GM12878 (cell line): Measurements from ENCODE around the gene BRCA2. TPM values are rescaled to one million over a fixed set of nuclear protein-coding genes. Genes with fewer than 3 reads are reported as not detected.
A peak's percentile ranks its signal among the peaks of the same experiment; 100 is the strongest.

Experiments used
- ATAC-seq: fragments of 200-7000 bp; cut with Tn5 transposase; 3 replicates; pipeline ENCODE4 v1.9.1; 2020; ENCODE audit warnings: mild to moderate bottlenecking, moderate library complexity
- BruUV-seq: library from RNA; stranded (reverse); fragments of 400-500 nt; replicated peaks from 2 replicates; lab custom pipeline; 2021; lab: Mats Ljungman, UMichigan
- CTCF ChIA-PET: fragments of 300-600 bp; sonication (Branson Sonifier 250); formaldehyde crosslinking; extraction: SDS; loops from one replicate; lab custom pipeline; 2021; ENCODE audit warnings: inconsistent platforms; lab: Yijun Ruan, JAX
- POLR2A ChIA-PET: fragments of 350-600 bp; formaldehyde crosslinking; extraction: SDS; loops from one replicate; lab custom pipeline; 2021; ENCODE audit warnings: inconsistent platforms; lab: Charles Lee
- RAD21 ChIA-PET: fragments of 300-600 bp; sonication (Branson Sonifier 250); formaldehyde crosslinking; loops from one replicate; lab custom pipeline; 2023; ENCODE audit warnings: antibody characterized with exemption; ENCODE audit not compliant: unreplicated experiment; lab: Charles Lee
- SMC1A ChIA-PET: fragments of 300-600 bp; sonication (Branson Sonifier 250); formaldehyde crosslinking; loops from one replicate; lab custom pipeline; 2023; ENCODE audit not compliant: unreplicated experiment, uncharacterized antibody; lab: Charles Lee
- DNase-seq: peaks from one replicate; pipeline ENCODE4 v3.0.0-alpha.2; 2011; ENCODE audit warnings: low read depth, low spot score
- FAIRE-seq: peaks from 3 replicates; lab custom pipeline; 2011; peaks lifted over from hg19 to GRCh38; lab: Jason Lieb, UNC
- H2AFZ ChIP-seq: 2 replicates; pipeline ENCODE4 v1.6.0; 2011; ENCODE audit warnings: low read depth, low read length, control low read depth; ENCODE audit not compliant: control insufficient read depth
- H3K27ac ChIP-seq: 2 replicates; pipeline ENCODE4 v1.5.1; 2011; ENCODE audit warnings: control low read depth; ENCODE audit not compliant: control insufficient read depth, insufficient read depth
- H3K27me3 ChIP-seq, 2 experiments: replicated peaks in 1 of 2; 2 replicates each; pipeline versions ENCODE4 v1.6.0 to v1.6.1; 2011; ENCODE audit warnings: low read length in 1 of 2; ENCODE audit not compliant: control insufficient read depth in 2 of 2, insufficient read depth in 2 of 2
- H3K36me3 ChIP-seq, 2 experiments: 2 replicates each; pipeline ENCODE4 v1.5.1; 2011; ENCODE audit warnings: low read length in 1 of 2; ENCODE audit not compliant: control insufficient read depth in 2 of 2, insufficient read depth in 2 of 2
- H3K4me1 ChIP-seq: 2 replicates; pipeline ENCODE4 v1.6.1; 2011; ENCODE audit warnings: mild to moderate bottlenecking, low read length, moderate library complexity, mixed read lengths; ENCODE audit not compliant: control insufficient read depth, insufficient read depth
- H3K4me2 ChIP-seq: 2 replicates; pipeline ENCODE4 v1.6.0; 2011; ENCODE audit warnings: control low read depth; ENCODE audit not compliant: control insufficient read depth, insufficient read depth
- H3K4me3 ChIP-seq: fragments of 200-600 bp; sonication (generic); 2 replicates; pipeline ENCODE4 v1.5.1; 2016
- H3K79me2 ChIP-seq: 2 replicates; pipeline ENCODE4 v1.6.0; 2011; ENCODE audit warnings: low read length; ENCODE audit not compliant: control insufficient read depth, insufficient read depth
- H3K9ac ChIP-seq: 2 replicates; pipeline ENCODE4 v1.8.0; 2011; ENCODE audit warnings: low read length, control low read depth, mixed read lengths; ENCODE audit not compliant: control insufficient read depth, insufficient read depth
- H3K9me3 ChIP-seq: replicated peaks from 3 replicates; pipeline ENCODE4 v1.5.1; 2011; ENCODE audit warnings: mild to moderate bottlenecking, low read length; ENCODE audit not compliant: control insufficient read depth, insufficient read depth
- H4K20me1 ChIP-seq: 2 replicates; pipeline ENCODE4 v1.6.0; 2011; ENCODE audit not compliant: control insufficient read depth, insufficient read depth
- ATF3 ChIP-seq: IDR thresholded peaks from 2 replicates; pipeline ENCODE4 v1.6.1; 2011; ENCODE audit warnings: low read depth, mild to moderate bottlenecking, low read length, moderate library complexity, borderline replicate concordance; ENCODE audit errors: extremely low read depth
- BACH1 ChIP-seq: fragments of 450-650 bp; IDR thresholded peaks from 2 replicates; pipeline ENCODE4 v1.6.1; 2017; ENCODE audit warnings: mild to moderate bottlenecking, borderline replicate concordance
- DPF2 ChIP-seq: fragments of 450-650 bp; IDR thresholded peaks from 2 replicates; pipeline ENCODE4 v1.6.1; 2017; ENCODE audit warnings: mild to moderate bottlenecking
- EED ChIP-seq: sonication (generic); IDR thresholded peaks from 2 replicates; pipeline ENCODE4 v1.6.1; 2016; ENCODE audit warnings: antibody characterized with exemption, low read depth
- IKZF2 ChIP-seq, 2 experiments: fragments of 450-650 bp; IDR thresholded peaks; 2 replicates each; pipeline ENCODE4 v1.6.1; 2017; ENCODE audit warnings: mild to moderate bottlenecking in 2 of 2, moderate library complexity in 2 of 2
- MEF2B ChIP-seq: fragments of 450-650 bp; IDR thresholded peaks from 2 replicates; pipeline ENCODE4 v1.6.1; 2018; ENCODE audit warnings: mild to moderate bottlenecking, moderate library complexity; ENCODE audit not compliant: partially characterized antibody, poor library complexity, severe bottlenecking
- NFIC ChIP-seq: IDR thresholded peaks from 2 replicates; pipeline ENCODE4 v1.6.1; 2012; ENCODE audit warnings: low read depth, mild to moderate bottlenecking, inconsistent platforms, low read length, moderate library complexity
- PML ChIP-seq: IDR thresholded peaks from 2 replicates; pipeline ENCODE4 v1.6.1; 2012; ENCODE audit warnings: low read length, inconsistent platforms
- SKIL ChIP-seq: fragments of 450-650 bp; IDR thresholded peaks from 2 replicates; pipeline ENCODE4 v1.6.1; 2017; ENCODE audit warnings: mild to moderate bottlenecking, low read depth, inconsistent platforms; ENCODE audit not compliant: poor library complexity, severe bottlenecking
- SMARCA5 ChIP-seq: fragments of 450-650 bp; IDR thresholded peaks from 2 replicates; pipeline ENCODE4 v1.6.1; 2017; ENCODE audit warnings: mild to moderate bottlenecking
- SPI1 ChIP-seq: IDR thresholded peaks from 2 replicates; pipeline ENCODE4 v1.6.1; 2011; ENCODE audit warnings: low read depth, mild to moderate bottlenecking, low read length, moderate library complexity, borderline replicate concordance; ENCODE audit not compliant: insufficient read depth
- WRNIP1 ChIP-seq: IDR thresholded peaks from 2 replicates; pipeline ENCODE4 v1.6.1; 2011; ENCODE audit warnings: low read depth, low read length, improper control_type of control experiment, borderline replicate concordance
- WGBS: methylation state at CpG from one replicate; pipeline ENCODE4 v1.1.6; 2016; ENCODE audit warnings: low lambda C conversion rate; ENCODE audit not compliant: insufficient replicate concordance, insufficient coverage; ENCODE audit errors: missing lambda C conversion rate; 5-methylcytosine and 5-hydroxymethylcytosine counted together
- in situ Hi-C: fragments of 300-500 bp; cut with MboI; formaldehyde crosslinking; loops from 9 replicates; pipeline ENCODE4 v1.14.3; 2018; ENCODE audit warnings: mixed read lengths
- intact Hi-C: fragments of 100-400 bp; cut with micrococcal nuclease; formaldehyde crosslinking; loops from one replicate; pipeline ENCODE4 v1.14.2; 2022; ENCODE audit not compliant: unreplicated experiment
- polyA plus RNA-seq, 11 experiments: library from polyadenylated mRNA; depleted of rRNA in 4 of 11; unstranded in 6 of 11; stranded (reverse) in 5 of 11; fragments of >200 nt; fragmentation: Nextera tagmentation in 4 of 11; fragmentation: Illumina TruSeq in 1 of 11; extraction: Ambion mirVana in 4 of 11; extraction: Trizol in 1 of 11; gene quantifications; 1 replicate in 1 of 11; 2 replicates in 10 of 11; pipeline versions ENCODE4 v1.2.1 to v1.2.3, GENCODE V29; 2011 to 2016; ENCODE audit warnings: inconsistent platforms in 2 of 11, missing spikeins in 2 of 11, low read depth in 1 of 11
- total RNA-seq, 4 experiments: library from RNA; depleted of rRNA in 3 of 4; stranded (reverse); fragments of >200 nt in 3 of 4; fragmentation: Illumina TruSeq in 1 of 4; extraction: Trizol in 1 of 4; gene quantifications; 2 replicates each; pipeline versions ENCODE4 v1.2.1 to v1.2.3, GENCODE V29; 2013 to 2021

Gene BRCA2
- total and polyA plus RNA-seq, 10 of the 15 experiments (the other 5 are each of a cell fraction or from before 2014, with no cell fraction given): 7.6 to 42.2 (median 23.9) TPM

DNA sequence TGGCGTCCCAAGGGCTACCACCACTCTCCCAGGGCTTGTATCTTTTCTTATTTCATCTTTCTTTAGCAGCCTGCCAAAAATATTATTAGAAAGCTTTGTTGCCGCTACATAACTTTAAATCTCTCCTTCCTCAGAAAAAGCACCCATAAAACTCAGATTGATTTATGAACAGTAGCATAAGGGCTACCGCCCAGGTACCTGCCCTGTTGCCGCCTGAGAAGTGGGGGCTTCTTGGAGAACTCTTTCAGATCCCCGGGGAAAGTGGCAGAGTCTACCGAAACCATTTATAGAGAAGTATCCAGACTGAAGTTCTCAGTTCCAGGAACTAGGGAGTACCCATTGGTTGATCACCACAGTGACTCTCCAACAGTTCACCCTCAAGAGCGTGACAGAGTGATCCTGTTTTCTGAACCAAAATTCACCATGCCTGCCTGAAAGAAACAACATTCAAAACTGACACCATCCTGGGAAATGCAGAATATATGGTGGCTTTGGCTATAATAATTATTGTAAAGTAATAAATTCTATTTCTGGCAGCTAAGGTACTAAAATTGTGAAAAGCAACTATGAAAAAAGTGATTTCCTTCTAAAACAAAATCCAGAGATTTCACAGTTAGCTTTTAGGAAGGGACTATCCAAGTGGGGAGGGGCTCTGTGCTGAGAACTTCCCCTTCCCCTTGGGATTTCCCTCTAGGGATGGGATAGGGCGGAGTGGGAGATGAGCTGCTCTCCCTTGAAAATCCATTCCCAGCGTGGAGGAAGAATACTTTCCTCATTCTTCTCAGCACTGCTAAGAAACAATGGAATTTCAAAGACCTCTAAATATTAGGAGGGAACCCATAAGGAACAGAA is 113.5 kb downstream of the BRCA2 start:
- Histone ChIP-seq H3K27ac (peak overlapping the region; percentile 98), H3K4me1 (peaks cover 17% of the 10 kb centered on the region), H3K79me2 (peaks cover 46% of the 10 kb centered on the region), H4K20me1 (no peaks in the 10 kb centered on the region), H3K9ac (peak overlapping the region; percentile 93), H3K27me3 (no peaks in the 10 kb centered on the region), H3K4me2 (peak overlapping the region; percentile 56), H3K4me3 (peak overlapping the region; percentile 94), H3K9me3 (no peaks in the 10 kb centered on the region), H3K36me3 (0 out of 4 replicates have a peak, but pooled peaks cover 0 to 7% of the 10 kb centered on the region in 2 experiments), H2AFZ (peak overlapping the region; percentile 77)
- DNase-seq (no peak), FAIRE-seq (peak; percentile 64), ATAC-seq (peak; percentile 42)
- in situ Hi-C loops (loop anchor here (25.0 kb wide), 1 partner anchor 1108 kb away; no protein-coding TSS in a partner anchor), intact Hi-C loops (loop anchor here (2.0 to 10.0 kb wide), 3 partner anchors 110 to 776 kb away; partner anchors contain the start of genes BRCA2, N4BP2L2 and ZAR1L)
- CTCF ChIA-PET: interaction anchor here (0.6 to 5.5 kb wide), 9 partner anchors 9 to 1104 kb away, joined by 3 to 22 read pairs (median 3); partner anchors contain the start of gene N4BP2L2
- TF ChIP-seq EED (0 out of 2 replicates have a peak, but pooled peaks have one; percentile 21), SKIL (peak; percentile 32), SPI1 (peak; percentile 27; the same call in 1 of the 2 replicates), BACH1 (no peak), WRNIP1 (no peak), SMARCA5 (0 out of 2 replicates have a peak, but pooled peaks have one; percentile 22), MEF2B (peak; percentile 65), ATF3 (no peak), IKZF2 (IDR thresholded peaks at IDR 0.05) (0 out of 4 replicates have a peak, but pooled peaks of 1 of the 2 experiments have one; percentile 13), NFIC (peak; percentile 41; the same call in 1 of the 2 replicates), PML (no peak), DPF2 (0 out of 2 replicates have a peak, but pooled peaks have one; percentile 13)
- RAD21 ChIA-PET: interaction anchor here (0.6 to 2.1 kb wide), 9 partner anchors 13 to 1114 kb away, joined by 3 to 8 read pairs (median 4); partner anchors contain the start of genes BRCA2, PDS5B and ZAR1L
- SMC1A ChIA-PET: interaction anchor here (0.7 to 4.0 kb wide), 14 partner anchors 11 to 222 kb away, joined by 3 to 25 read pairs (median 4); partner anchors contain the start of genes BRCA2, N4BP2L2 and ZAR1L
- POLR2A ChIA-PET: interaction anchor here (0.6 to 2.7 kb wide), 9 partner anchors 10 to 475 kb away, joined by 3 to 16 read pairs (median 4); partner anchors contain the start of genes BRCA2 and N4BP2L2
- TSS peak; percentile 94 for BruUV-seq
- 15% methylated on average over 9 of the region's 9 CpGs for WGBS
